ENCODE data around the gene JARID2. TPM values are rescaled to one million over a fixed set of nuclear protein-coding genes. Genes with fewer than 3 reads are reported as not detected.

JARID2 gene
- total and polyA plus RNA-seq, 2 of the 13 experiments (the other 11 are each of a cell fraction or from before 2014, with no cell fraction given), result 7.5 to 10.3 TPM

- no peak for TF ChIP-seq POGZ (CRISPR knock-in tag; IDR thresholded peaks at IDR 0.05)
Measured at GRCh38 chr6:15441981-15442380, 196.1 kb downstream of the JARID2 start (continued).

- no peak overlapping the region for H3K4me2 ChIP-seq (ENCODE audit: low read depth, low read length)
- H3K4me1 ChIP-seq (ENCODE audit: insufficient read depth, low read length), result peaks cover 15% of the 10 kb centered on the region
- no TSS peak for BruUV-seq (replicated peaks)
- no peaks in the 10 kb centered on the region for H4K20me1 ChIP-seq (ENCODE audit: insufficient read depth, low read length)
- no peak for FAIRE-seq
- TF ChIP-seq FOXK2 (IDR thresholded peaks at IDR 0.05) (no peak), NCOR1 (IDR thresholded peaks at IDR 0.05; ENCODE audit: borderline replicate concordance, low read length) (no peak), ZNF605 (CRISPR knock-in tag; IDR thresholded peaks at IDR 0.05) (no peak), MBD4 (IDR thresholded peaks at IDR 0.05; ENCODE audit: borderline replicate concordance, low read length) (no peak), ZNF781 (CRISPR knock-in tag; IDR thresholded peaks at IDR 0.05; ENCODE audit: borderline replicate concordance, not compliant biosample characterization) (no peak), ZNF382 (CRISPR knock-in tag; IDR thresholded peaks at IDR 0.05; ENCODE audit: borderline replicate concordance) (no peak), ZNF607 (CRISPR knock-in tag; IDR thresholded peaks at IDR 0.05; ENCODE audit: borderline replicate concordance) (no peak), SMARCE1 (IDR thresholded peaks at IDR 0.05; ENCODE audit: borderline replicate concordance) (no peak), ZNF549 (CRISPR knock-in tag; IDR thresholded peaks at IDR 0.05) (no peak), NR2F2 (IDR thresholded peaks at IDR 0.05; ENCODE audit: borderline replicate concordance, low read depth) (no peak), ZNF552 (CRISPR knock-in tag; IDR thresholded peaks at IDR 0.05; ENCODE audit: borderline replicate concordance) (no peak), GFI1 (CRISPR knock-in tag; IDR thresholded peaks at IDR 0.05; ENCODE audit: borderline replicate concordance) (no peak), SOX5 (CRISPR knock-in tag; IDR thresholded peaks at IDR 0.05; ENCODE audit: borderline replicate concordance) (no peak), CBX1 (IDR thresholded peaks at IDR 0.05; ENCODE audit: low read depth) (no peak), TRAFD1 (CRISPR knock-in tag; IDR thresholded peaks at IDR 0.05; ENCODE audit: borderline replicate concordance) (no peak)
- DNase-seq (ENCODE audit: low spot score), result no peak
- ChIA-PET CTCF (ENCODE audit: low intra/inter-chr PET ratio, low total read pairs) (no interaction called here), POLR2A (no interaction called here)
- H3K79me2 ChIP-seq (ENCODE audit: insufficient read depth, low read length), result peaks cover 13% of the 10 kb centered on the region
- H3K27me3 ChIP-seq (ENCODE audit: control insufficient read depth in 1 of 2, insufficient read depth in 2 of 2, low read length in 2 of 2), result no peaks in the 10 kb centered on the region
- no peak overlapping the region for H2AFZ ChIP-seq (ENCODE audit: low read length)
- no peaks in the 10 kb centered on the region for H3K36me3 ChIP-seq (replicated peaks in 1 of 2; ENCODE audit: control insufficient read depth in 1 of 2, insufficient read depth in 2 of 2, low read length in 2 of 2)
- 96% methylated on average over 6 of the region's 6 CpGs for WGBS (ENCODE audit: low lambda C conversion rate)
- no peak overlapping the region for H3K4me3 ChIP-seq (replicated peaks in 1 of 3; ENCODE audit: insufficient read depth in 1 of 3, low read depth in 2 of 3, low read length in 3 of 3)
- no peaks in the 10 kb centered on the region for H3K9me3 ChIP-seq (ENCODE audit: low read length)
- no peak overlapping the region for H3K9ac ChIP-seq (ENCODE audit: insufficient read depth, low read depth, low read length)
- H3K27ac ChIP-seq (ENCODE audit: extremely low read length, insufficient read depth, low read length), result no peak overlapping the region
- intact Hi-C loops (cut with micrococcal nuclease; ENCODE audit: unreplicated experiment), result loop anchor here (5.0 kb wide), 2 partner anchors 50 to 195 kb away; partner anchors contain the start of gene JARID2
- no peak for ATAC-seq
- in situ Hi-C loops (cut with HindIII; ENCODE audit: extremely low pct_ligation_motif_present, low pct_unique_long_range_greater_than_20kb), result no loop called here
Measured at GRCh38 chr6:15442467-15442866, 196.6 kb downstream of the JARID2 start.

All from HepG2 (cell line).